Neural cell (in vitro differentiated cells): ENCODE results near the gene LRP5. TPM values are rescaled to one million over a fixed set of nuclear protein-coding genes. Genes with fewer than 3 reads are reported as not detected.

Source experiments
- H2AFZ ChIP-seq: fragments of 200-600, 300-800 bp; sonication (generic), shearing (Covaris generic); 2 replicates; pipeline ENCODE4 v1.6.0; 2014; ENCODE audit warnings: low read depth, mild to moderate bottlenecking, antibody characterized with exemption, low read length, moderate library complexity
- H3F3A ChIP-seq: fragments of 200-600 bp; shearing (Covaris generic); 2 replicates; pipeline ENCODE4 v1.6.1; 2016; ENCODE audit warnings: mild to moderate bottlenecking, moderate library complexity, mixed read lengths, antibody characterized with exemption, low read length; ENCODE audit not compliant: insufficient read depth, poor library complexity, severe bottlenecking
- H3K27ac ChIP-seq: fragments of 200-600, 300-800 bp; sonication (generic), shearing (Covaris generic); 2 replicates; pipeline ENCODE4 v1.5.1; 2014; ENCODE audit warnings: mild to moderate bottlenecking, low read length, moderate library complexity
- H3K27me3 ChIP-seq: fragments of 300-800, 200-600 bp; sonication (generic), shearing (Covaris generic); 2 replicates; pipeline ENCODE4 v1.6.0; 2014; ENCODE audit warnings: mild to moderate bottlenecking, low read depth, low read length, moderate library complexity; ENCODE audit not compliant: insufficient read depth
- H3K36me3 ChIP-seq: fragments of 300-800, 200-600 bp; sonication (generic), shearing (Covaris generic); 2 replicates; pipeline ENCODE4 v1.5.1; 2014; ENCODE audit warnings: mild to moderate bottlenecking, antibody characterized with exemption, low read length, moderate library complexity; ENCODE audit not compliant: insufficient read depth
- H3K4me2 ChIP-seq: fragments of 300-800, 200-600 bp; sonication (generic), shearing (Covaris generic); 2 replicates; pipeline ENCODE4 v1.6.0; 2014; ENCODE audit warnings: mild to moderate bottlenecking, low read length
- H3K4me3 ChIP-seq: fragments of 300-800, 200-600 bp; sonication (generic), shearing (Covaris generic); 2 replicates; pipeline ENCODE4 v1.5.1; 2014; ENCODE audit warnings: mild to moderate bottlenecking, low read length, moderate library complexity
- H3K79me2 ChIP-seq: fragments of 200-600 bp; shearing (Covaris generic); replicated peaks from 2 replicates; pipeline ENCODE4 v1.6.0; 2014; ENCODE audit warnings: mild to moderate bottlenecking, low read length, moderate library complexity; ENCODE audit not compliant: insufficient read depth
- H3K9ac ChIP-seq: fragments of 300-800, 200-600 bp; sonication (generic), shearing (Covaris generic); 2 replicates; pipeline ENCODE4 v1.6.1; 2016; ENCODE audit warnings: mild to moderate bottlenecking, low read length, mixed read lengths
- H3K9me2 ChIP-seq: fragments of 200-600 bp; shearing (Covaris generic); 2 replicates; pipeline ENCODE4 v1.6.1; 2016; ENCODE audit warnings: mild to moderate bottlenecking, low read length, mixed read lengths; ENCODE audit not compliant: insufficient read depth
- H3K9me3 ChIP-seq: fragments of 200-600, 300-800 bp; sonication (generic), shearing (Covaris generic); 2 replicates; pipeline ENCODE4 v1.6.1; 2016; ENCODE audit warnings: mild to moderate bottlenecking, mixed run types, low read length, moderate library complexity, mixed read lengths
- H4K20me1 ChIP-seq: fragments of 200-600 bp; shearing (Covaris generic); 2 replicates; pipeline ENCODE4 v1.6.1; 2016; ENCODE audit warnings: mild to moderate bottlenecking, mixed run types; ENCODE audit not compliant: insufficient read depth
- EP300 ChIP-seq: fragments of 450-650 bp; conservative IDR thresholded peaks from 2 replicates; pipeline ENCODE4 v1.6.1; 2014; ENCODE audit warnings: antibody characterized with exemption, mild to moderate bottlenecking, moderate library complexity; ENCODE audit not compliant: poor library complexity, severe bottlenecking
- EZH2 ChIP-seq: fragments of 200-600, 300-800 bp; shearing (Covaris generic), sonication (generic); IDR thresholded peaks from 2 replicates; pipeline ENCODE4 v1.6.1; 2014; ENCODE audit warnings: antibody characterized with exemption, low read length, borderline replicate concordance, mild to moderate bottlenecking; ENCODE audit not compliant: insufficient read depth, poor library complexity, severe bottlenecking
- MXI1 ChIP-seq: fragments of 450-650 bp; conservative IDR thresholded peaks from 2 replicates; pipeline ENCODE4 v1.6.1; 2014; ENCODE audit warnings: antibody characterized with exemption, mild to moderate bottlenecking; ENCODE audit not compliant: poor library complexity, severe bottlenecking
- POLR2AphosphoS5 ChIP-seq: IDR thresholded peaks from 2 replicates; pipeline ENCODE4 v1.6.1; 2012
- RAD21 ChIP-seq: fragments of 450-650 bp; conservative IDR thresholded peaks from 2 replicates; pipeline ENCODE4 v1.6.1; 2014; ENCODE audit warnings: antibody characterized with exemption, mild to moderate bottlenecking, moderate library complexity
- REST ChIP-seq: IDR thresholded peaks from 2 replicates; pipeline ENCODE4 v1.6.1; 2012; ENCODE audit warnings: borderline replicate concordance
- SMC3 ChIP-seq: fragments of 450-650 bp; conservative IDR thresholded peaks from 2 replicates; pipeline ENCODE4 v1.6.1; 2014; ENCODE audit warnings: antibody characterized with exemption, mild to moderate bottlenecking, moderate library complexity; ENCODE audit not compliant: poor library complexity
- TAF1 ChIP-seq: IDR thresholded peaks from 2 replicates; pipeline ENCODE4 v1.6.1; 2012; ENCODE audit warnings: low read depth
- polyA plus RNA-seq: library from polyadenylated mRNA; depleted of rRNA; stranded (reverse); fragments of >200 nt; gene quantifications from 2 replicates; pipeline ENCODE4 v1.2.3, GENCODE V29; 2014
- TF ChIP-seq, protein P1 (sequence below): fragments of 450-650 bp; IDR thresholded peaks from 2 replicates; pipeline ENCODE4 v1.5.1; 2014; ENCODE audit warnings: antibody characterized with exemption, mild to moderate bottlenecking, moderate library complexity; ENCODE audit not compliant: poor library complexity, severe bottlenecking

LRP5 gene
- polyA plus RNA-seq, 1 donor from 2014 or later: 3.0 TPM

DNA sequence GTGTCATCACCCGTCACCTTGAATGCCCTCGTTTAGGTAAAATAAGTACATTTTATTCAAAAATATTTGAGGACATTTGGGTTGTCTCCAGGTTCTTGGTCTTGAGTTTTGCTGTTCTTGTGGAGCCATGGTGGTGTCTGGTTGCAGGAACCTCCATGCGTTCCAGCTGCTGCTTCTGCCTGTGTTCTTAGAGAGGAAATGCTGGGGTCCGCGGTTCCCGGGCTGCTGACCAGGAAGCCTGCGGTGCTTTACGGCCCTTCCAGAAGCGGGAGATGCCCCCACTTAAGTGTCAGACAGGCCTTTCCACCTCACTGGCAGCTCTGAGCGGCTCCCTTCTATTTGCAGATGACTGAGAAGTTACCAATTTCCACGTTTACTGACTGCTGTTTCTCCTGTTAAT, 66.8 kb downstream of the LRP5 start:
- Histone ChIP-seq H3K9ac (no peak overlapping the region), H3K9me2 (no peaks in the 10 kb centered on the region), H3K4me3 (no peak overlapping the region), H3K79me2 (no peaks in the 10 kb centered on the region), H2AFZ (no peak overlapping the region), H3K27me3 (no peaks in the 10 kb centered on the region), H3K36me3 (no peaks in the 10 kb centered on the region), H3F3A (no peaks in the 10 kb centered on the region), H3K27ac (no peak overlapping the region), H4K20me1 (no peaks in the 10 kb centered on the region), H3K4me2 (no peak overlapping the region), H3K9me3 (no peaks in the 10 kb centered on the region)
- TF ChIP-seq SMC3 (no peak), POLR2AphosphoS5 (no peak), TAF1 (no peak), REST (no peak), RAD21 (no peak), MXI1 (no peak), EZH2 (no peak), EP300 (no peak)
- TF ChIP-seq, protein P1, sequence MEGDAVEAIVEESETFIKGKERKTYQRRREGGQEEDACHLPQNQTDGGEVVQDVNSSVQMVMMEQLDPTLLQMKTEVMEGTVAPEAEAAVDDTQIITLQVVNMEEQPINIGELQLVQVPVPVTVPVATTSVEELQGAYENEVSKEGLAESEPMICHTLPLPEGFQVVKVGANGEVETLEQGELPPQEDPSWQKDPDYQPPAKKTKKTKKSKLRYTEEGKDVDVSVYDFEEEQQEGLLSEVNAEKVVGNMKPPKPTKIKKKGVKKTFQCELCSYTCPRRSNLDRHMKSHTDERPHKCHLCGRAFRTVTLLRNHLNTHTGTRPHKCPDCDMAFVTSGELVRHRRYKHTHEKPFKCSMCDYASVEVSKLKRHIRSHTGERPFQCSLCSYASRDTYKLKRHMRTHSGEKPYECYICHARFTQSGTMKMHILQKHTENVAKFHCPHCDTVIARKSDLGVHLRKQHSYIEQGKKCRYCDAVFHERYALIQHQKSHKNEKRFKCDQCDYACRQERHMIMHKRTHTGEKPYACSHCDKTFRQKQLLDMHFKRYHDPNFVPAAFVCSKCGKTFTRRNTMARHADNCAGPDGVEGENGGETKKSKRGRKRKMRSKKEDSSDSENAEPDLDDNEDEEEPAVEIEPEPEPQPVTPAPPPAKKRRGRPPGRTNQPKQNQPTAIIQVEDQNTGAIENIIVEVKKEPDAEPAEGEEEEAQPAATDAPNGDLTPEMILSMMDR: no peak

GRCh38 chr11:68380786-68381622, 68.6 kb downstream of the LRP5 start:
- Histone ChIP-seq H3K9me3 (no peaks in the 10 kb centered on the region), H3K27ac (no peak overlapping the region), H3K36me3 (no peaks in the 10 kb centered on the region), H3K4me2 (no peak overlapping the region), H2AFZ (no peak overlapping the region), H3K79me2 (no peaks in the 10 kb centered on the region), H3K9me2 (no peaks in the 10 kb centered on the region), H3K4me3 (no peak overlapping the region), H3K27me3 (no peaks in the 10 kb centered on the region), H4K20me1 (no peaks in the 10 kb centered on the region), H3K9ac (no peak overlapping the region), H3F3A (no peaks in the 10 kb centered on the region)
- TF ChIP-seq EP300 (no peak), SMC3 (no peak), REST (no peak), MXI1 (no peak), RAD21 (no peak), POLR2AphosphoS5 (no peak), EZH2 (no peak), TAF1 (no peak)
- TF ChIP-seq, protein P1: no peak
